Fibroblast of mammary gland (primary cell): Measurements from ENCODE around the gene NAV1.

Experiments used
- DNase-seq: peaks from one replicate; pipeline ENCODE4 v3.0.0-alpha.2; 2010; ENCODE audit warnings: low read depth
- H3K4me3 ChIP-seq: 2 replicates; pipeline ENCODE4 v1.5.1; 2011; ENCODE audit warnings: low read depth, mild to moderate bottlenecking, low read length, moderate library complexity; ENCODE audit not compliant: control insufficient read depth
- TF ChIP-seq, protein P1 (sequence below): conservative IDR thresholded peaks from 2 replicates; pipeline ENCODE4 v1.5.1; 2011; ENCODE audit warnings: low read depth, low read length, inconsistent platforms; ENCODE audit not compliant: control insufficient read depth, insufficient read depth

NAV1 gene

DNA sequence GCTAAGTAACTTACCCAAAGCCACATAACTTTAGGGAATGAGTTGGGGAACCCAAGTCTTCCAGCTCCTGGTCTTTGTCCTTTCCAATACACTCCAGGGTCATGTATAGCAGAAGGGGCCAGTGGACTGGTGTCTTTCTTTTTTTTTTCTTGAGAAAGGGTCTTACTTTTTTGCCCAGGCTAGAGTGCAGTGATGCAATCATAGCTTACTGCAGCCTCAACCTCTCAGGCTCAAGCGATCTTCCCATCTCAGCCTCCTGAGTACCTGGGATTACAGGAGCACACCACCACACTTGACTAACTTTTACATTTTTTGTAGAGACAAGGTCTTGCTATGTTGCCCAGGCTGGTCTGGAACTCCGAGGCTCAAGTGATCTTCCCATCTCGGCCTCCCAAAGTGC is 12.2 kb downstream of the NAV1 start:
- H3K4me3 ChIP-seq: no peak overlapping the region
- no peak for DNase-seq
- TF ChIP-seq, protein P1, sequence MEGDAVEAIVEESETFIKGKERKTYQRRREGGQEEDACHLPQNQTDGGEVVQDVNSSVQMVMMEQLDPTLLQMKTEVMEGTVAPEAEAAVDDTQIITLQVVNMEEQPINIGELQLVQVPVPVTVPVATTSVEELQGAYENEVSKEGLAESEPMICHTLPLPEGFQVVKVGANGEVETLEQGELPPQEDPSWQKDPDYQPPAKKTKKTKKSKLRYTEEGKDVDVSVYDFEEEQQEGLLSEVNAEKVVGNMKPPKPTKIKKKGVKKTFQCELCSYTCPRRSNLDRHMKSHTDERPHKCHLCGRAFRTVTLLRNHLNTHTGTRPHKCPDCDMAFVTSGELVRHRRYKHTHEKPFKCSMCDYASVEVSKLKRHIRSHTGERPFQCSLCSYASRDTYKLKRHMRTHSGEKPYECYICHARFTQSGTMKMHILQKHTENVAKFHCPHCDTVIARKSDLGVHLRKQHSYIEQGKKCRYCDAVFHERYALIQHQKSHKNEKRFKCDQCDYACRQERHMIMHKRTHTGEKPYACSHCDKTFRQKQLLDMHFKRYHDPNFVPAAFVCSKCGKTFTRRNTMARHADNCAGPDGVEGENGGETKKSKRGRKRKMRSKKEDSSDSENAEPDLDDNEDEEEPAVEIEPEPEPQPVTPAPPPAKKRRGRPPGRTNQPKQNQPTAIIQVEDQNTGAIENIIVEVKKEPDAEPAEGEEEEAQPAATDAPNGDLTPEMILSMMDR: no peak

- TF ChIP-seq, protein P1: no peak
- DNase-seq: peak; percentile 89
Observed at GRCh38 chr1:201551877-201552731, 13.2 kb downstream of the NAV1 start.

DNA sequence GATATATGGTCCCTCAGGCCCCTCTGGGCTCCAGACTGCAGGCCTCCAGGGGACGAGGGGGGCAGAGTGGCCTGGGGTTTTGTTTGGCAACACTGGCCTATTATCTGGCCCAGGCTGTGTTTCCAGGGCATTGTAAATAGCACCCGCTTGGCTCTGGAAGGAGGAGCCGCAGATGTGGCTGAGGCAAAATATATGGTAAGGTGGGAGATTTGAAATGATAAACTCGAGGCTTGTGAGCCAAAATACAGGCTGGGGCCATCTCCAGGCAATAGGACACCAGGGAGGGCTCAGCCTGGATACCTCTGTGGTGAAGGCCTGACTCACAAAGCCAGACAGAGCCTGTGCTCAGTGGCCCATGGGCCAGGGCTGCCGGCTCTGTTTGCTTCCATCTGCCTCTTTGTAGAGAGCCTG is 14.0 kb downstream of the NAV1 start:
- no peak overlapping the region for H3K4me3 ChIP-seq
- TF ChIP-seq, protein P1: no peak
- DNase-seq: peak; percentile 62

More at GRCh38 chr1:201551877-201552731, 13.2 kb downstream of the NAV1 start:
- H3K4me3 ChIP-seq: no peak overlapping the region

GRCh38 chr1:201553496-201554189 is 14.7 kb downstream of the NAV1 start:
- DNase-seq: no peak
- TF ChIP-seq, protein P1: no peak
- no peak overlapping the region for H3K4me3 ChIP-seq

GRCh38 chr1:201554190-201554600 is 15.3 kb downstream of the NAV1 start:
- TF ChIP-seq, protein P1: no peak
- H3K4me3 ChIP-seq: no peak overlapping the region

DNA sequence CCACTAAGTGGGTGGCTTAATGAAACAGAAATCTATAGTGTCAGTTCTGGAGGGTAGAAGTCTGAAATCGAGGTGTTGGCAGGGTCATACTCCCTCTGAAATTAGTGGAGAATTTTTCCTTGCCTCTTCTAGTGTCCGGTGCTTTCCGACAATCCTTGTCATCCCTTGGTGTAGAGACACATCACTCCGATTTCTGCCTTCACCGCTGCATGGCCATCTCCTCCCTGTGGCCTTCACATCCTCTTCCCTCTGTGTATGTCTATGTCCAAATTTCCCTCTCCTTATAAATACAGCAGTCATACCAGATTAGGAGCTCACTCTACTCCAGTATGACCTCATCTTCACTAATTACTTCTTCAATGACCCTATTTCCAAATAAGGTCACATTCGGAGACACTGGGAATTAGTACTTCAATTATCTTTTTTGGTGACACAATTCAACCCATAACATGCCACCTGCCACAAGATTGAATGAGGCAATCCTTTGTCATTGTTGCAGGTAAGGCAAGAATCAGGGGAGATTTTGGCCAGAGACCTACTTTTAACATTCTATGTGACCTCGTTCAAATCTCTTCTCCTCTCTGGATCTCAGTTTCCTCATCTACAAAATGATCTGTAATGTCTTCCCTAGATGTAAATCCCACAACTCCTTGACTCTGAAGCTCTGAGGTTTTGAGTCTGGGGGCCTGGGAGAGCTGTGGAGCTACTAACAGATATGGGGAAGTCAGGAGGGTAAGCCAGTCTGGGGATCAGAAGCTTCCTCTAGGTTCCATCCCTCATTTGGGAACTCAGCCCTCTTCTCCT is 16.1 kb downstream of the NAV1 start:
- DNase-seq: no peak
- TF ChIP-seq, protein P1: no peak
- H3K4me3 ChIP-seq: no peak overlapping the region

More at GRCh38 chr1:201554190-201554600, 15.3 kb downstream of the NAV1 start:
- no peak for DNase-seq
